Activated T-helper 1 cell treated with anti-CD3 and anti-CD28 coated beads, Interleukin-2, amount 50 U/mL, for 16 hours (primary cell): Measurements from ENCODE around the gene RHOV.
A peak's percentile ranks its signal among the peaks of the same experiment; 100 is the strongest.

Experiments used
- DNase-seq, 2 donors: peaks; one replicate each; pipeline ENCODE4 v3.0.0-alpha.2; 2020; ENCODE audit warnings: low read depth in 1 of 2, low spot score in 1 of 2

The RHOV gene, protein sequence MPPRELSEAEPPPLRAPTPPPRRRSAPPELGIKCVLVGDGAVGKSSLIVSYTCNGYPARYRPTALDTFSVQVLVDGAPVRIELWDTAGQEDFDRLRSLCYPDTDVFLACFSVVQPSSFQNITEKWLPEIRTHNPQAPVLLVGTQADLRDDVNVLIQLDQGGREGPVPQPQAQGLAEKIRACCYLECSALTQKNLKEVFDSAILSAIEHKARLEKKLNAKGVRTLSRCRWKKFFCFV

DNA sequence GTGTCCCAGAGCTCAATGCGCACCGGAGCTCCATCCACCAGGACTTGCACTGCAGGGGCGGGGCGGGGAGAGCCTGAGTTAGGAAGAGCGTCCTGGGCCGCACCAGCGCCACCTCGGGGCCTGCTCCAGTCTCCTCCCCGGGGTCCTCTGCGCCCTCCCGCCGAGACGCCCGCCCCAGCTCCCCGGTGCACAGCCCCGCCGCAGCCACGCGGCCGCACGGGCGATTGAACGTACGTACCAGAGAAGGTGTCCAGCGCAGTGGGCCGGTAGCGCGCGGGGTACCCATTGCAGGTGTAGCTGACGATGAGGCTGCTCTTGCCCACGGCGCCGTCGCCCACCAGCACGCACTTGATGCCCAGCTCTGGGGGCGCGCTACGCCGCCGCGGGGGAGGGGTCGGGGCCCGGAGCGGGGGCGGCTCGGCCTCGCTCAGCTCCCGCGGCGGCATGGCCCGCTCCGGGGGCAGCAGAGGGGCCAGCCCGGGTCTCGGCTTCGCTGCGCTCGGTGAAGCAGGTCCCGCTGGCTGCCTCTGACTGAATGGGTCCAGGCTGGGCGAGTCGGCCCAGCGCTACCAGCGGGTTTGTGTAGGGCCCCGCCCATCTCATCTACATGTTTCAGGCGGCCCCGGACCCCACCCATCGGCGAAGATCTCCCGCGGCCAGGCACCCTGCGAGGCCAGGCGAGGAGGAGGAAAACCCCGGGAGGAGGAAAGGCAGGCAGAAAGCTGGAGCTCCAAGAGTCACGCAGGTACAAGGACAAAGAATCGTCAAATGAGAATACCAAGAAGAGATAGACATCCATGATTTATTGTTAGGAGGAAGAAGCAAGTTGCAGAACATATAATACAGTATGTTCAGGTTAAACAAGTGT lies at the start of gene RHOV:
Gene RHOV, minus strand, starts transcription at position 541 of the 868 bp plus-strand sequence. Its CDS starts 95 bp downstream, at position 446.
- peak; percentile 17 to 34 for DNase-seq

DNA sequence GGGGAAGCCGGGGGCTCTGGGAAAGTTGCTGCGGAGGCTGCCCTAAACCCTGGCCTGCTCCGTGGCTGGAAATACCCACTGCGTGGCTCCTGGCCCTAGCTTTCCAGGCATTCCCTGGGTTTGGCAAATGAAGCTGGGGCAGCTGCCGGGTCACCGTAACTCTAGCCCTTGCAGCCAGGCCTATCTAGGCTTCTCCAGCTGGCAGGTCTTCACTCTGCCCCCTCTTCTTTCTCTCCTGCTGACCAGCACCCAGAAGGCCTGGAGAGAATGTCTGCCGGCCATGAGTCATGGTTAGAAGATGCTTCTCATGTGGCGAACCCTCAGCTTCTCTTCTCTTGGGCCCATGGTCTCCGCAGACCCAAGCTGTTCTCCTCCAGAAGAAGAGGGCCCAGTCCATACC lies 49.5 kb upstream of the RHOV start:
- no peak for DNase-seq

DNA sequence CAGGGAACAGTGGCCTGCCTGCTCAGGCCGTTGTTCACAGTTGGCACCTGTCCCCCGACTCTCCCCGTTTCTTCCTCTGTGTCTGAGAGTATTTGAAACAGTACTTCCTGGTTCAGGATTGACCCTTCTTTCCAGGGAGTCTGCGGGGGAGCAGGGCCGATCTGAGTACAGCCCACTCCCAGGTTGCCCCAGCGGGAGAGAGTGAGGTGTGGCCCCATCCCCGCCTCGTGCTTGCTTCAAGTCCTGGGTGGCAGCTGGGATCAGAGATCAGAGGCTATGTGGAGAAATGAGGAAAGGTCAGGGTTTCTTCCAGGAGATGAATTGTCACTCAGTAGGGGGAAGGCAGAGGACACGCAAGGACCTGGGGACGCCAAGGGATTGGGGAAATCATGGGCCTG lies 48.6 kb upstream of the RHOV start:
- no peak for DNase-seq

DNA sequence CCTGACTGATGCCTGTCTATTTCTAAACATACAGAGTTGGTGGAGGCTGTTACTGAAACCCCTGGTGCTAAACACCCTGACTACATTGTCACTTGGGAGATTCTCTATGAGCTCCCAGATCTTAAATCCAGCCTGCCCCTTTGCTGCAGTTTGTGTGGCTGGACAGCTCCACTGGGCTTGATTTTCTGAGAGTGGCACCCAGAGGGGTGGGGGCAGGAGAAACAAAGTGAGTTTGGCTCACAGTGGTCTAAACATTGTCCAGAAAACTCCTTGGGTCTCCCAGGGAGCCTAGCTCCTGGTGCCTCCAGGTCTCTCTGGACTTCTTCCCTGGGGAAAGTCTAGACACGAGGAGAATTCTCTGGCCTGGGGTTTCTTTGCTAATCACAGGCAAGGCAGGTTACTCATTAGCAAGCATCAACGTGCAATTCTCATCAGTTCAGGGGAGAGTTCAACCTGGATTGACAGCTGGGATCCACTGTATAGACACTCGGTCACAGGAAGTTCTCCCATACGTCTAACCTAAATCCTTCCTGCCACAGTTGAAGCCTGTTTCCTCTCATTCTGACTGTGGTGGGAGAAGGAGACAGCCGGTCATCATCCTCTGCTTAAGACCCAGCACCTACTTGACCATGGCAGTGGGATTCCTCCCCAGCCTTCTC lies 48.0 kb upstream of the RHOV start:
- no peak for DNase-seq

DNA sequence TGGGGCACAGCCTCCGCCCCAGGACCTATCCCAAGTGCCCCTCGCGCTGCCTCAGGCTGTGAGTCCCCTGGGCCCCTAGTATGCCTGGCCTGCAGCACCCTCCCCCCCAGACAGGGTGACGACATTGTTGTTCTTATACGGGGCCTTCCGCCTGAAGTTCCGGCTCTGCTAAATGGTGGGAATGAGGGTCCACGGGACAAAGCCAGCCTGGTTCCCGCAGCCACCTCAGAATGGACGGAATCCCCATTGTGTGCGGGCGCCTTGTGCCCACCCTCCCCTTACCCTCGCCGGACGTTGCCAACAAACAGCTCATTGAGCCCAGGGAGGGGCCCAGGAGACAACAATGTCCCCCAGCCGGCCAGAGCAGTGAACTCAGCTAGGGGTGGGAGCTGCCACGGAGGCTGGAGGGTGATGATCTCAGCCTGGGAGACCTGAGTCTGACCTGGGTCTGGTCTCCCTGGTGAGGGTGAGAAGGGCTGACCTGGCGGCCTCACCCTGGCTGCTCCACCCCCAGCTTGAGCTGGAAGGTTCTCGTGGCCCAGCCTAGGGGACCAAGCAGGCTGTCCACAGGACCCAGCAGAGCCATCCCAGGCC lies 44.9 kb upstream of the RHOV start:
- no peak for DNase-seq

DNA sequence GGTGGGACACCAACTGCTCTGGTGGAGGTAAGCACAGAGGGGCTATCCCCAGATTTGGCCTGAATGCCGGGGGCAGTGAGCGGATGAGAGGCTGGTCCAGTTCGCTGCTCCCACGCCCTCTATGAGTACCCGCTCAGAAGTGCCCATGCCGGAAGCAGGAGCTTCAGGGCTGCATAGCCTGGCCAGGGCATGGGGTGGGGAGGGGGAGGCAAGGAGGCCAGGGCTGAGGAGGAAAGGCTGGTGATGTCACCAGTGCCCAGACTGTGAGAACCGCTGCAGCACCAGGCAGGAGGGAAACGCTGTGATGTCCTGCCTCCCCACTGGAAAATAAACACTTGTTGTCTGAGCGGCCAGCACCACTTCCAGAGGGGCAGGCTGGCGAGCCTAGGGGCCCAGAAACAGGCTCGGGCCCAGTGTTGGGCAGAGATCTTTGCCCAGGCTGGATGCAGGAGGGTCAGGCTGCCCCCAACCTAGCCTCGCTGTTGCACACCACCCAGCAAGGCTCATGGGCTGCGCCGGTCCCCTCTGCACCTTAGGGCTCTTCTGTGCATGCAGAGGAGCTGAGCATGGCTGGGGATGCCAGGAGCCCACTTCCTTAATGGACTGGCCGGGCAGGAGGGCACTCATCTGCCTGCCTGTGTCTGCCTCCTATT lies 44.2 kb upstream of the RHOV start:
- DNase-seq = no peak

DNA sequence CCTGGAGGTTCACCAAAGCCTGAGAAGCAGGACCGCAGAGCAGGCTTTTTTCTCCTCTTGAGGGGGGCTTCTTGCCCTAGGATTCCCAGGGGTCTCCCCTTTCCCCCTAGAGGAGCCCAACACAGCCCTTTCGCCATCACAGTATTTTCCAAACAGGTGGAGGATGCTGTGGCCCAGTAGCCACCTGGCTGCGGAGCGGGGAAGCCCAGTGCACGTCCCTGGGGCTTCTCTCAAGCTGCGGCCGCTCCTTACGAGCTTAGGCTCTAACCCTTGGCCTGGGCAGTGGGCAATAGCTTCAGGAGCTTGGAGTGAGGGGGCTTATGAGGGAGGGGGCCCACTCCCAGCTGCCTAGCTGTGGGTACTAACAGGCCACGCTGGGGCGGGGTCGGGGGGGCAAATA lies 43.6 kb upstream of the RHOV start:
- no peak for DNase-seq

DNA sequence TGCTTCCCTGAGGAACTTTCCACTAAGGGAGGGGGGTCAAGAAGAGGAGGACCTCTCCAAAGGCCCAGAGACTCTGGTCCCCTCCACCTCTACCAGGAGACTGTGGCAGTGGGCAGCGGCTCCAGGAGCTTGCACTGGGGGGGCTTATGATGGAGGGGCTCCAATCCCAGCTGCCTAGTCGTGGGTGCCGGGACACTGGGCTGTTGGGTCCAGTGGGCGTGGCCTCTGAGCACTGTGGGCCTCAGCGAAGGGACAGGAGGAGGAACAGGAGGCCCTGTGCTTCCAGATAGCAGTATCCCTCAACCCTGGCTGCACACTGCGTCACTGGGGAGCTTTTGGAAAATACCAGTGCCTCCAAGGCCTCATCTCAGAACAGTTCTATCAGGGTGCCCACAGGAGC lies 41.6 kb upstream of the RHOV start:
- DNase-seq = no peak

DNA sequence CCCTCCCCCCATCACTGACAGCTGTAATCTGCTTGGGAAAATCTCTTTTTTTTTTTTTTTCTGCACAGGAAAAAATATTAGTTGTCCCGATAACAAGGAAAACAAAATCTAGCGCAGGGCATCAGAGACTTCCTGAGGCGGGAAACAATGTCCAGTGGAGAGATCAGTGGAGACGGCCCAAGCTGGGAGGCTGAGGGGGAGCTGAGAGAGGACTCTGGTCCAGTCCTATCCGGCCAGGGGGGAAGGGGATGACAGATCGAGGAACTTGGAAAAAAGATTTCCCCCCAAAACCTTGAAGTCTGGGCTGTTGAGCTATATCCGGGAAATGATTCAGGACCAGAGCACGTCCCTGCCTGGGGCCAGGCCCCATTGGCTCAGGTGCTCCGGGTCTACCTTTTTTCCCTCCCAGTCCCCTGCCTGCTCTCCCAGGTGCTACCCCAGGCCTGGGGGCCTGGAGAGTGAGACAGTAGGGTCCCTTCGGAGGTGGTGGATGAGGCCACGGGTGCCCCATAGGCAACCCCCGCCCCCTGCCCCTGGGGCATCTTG lies 41.2 kb upstream of the RHOV start:
- no peak for DNase-seq

DNA sequence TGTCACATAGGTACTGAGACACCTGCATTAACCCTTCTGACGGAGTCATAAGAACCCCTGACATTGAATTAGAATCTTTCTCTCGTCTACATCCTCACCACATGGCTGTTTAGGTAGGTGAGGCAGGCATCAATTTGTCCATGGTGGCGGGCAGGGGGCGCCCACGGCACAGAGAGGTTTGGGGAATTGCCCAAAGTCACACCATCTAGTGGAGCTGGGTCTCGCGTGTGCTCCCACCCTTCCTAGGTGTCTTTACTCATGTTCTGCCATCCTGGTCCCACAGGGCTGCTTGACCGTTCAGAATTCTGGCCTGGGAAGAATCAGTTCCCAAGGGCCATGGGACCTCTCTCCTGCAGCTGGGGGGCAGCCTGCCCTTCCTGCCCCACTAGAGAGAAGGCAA lies 40.5 kb upstream of the RHOV start:
- DNase-seq = no peak

DNA sequence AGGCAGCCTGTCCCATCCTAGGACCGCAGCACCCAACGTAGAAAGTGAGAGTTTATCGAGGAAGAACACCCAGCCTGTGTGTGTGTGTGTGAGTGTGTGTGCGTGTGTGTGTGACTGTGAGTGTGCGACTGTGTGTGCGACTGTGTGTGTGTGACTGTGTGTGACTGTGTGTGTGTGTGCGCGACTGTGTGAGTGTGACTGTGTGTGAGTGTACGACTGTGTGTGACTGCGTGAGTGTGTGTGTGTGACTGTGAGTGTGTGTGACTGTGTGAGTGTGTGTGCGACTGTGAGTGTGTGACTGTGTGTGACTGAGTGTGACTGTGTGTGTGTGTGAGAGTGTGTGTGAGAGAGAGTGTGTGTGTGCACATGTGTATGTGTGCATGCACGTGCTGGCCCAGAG lies 40.0 kb upstream of the RHOV start:
- DNase-seq = no peak

DNA sequence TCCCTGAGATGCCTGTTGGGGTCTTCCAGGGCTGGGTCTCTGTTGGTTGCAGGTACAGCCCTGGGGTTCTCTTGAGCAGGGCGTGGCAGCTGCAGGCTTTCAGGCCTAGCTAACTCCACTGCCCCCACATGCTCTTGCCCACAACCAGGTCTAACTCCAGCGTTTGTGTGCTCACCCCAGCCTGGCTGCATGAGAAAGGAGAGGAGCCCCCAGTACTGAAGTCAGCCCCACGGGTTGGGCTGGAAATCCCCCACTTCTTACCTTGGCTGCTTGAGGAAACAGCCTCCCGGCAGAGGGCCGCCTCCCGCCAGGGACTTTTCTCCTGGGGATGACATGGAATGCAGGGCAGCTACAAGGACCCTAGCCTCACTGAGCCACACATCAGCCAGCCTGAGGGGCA lies 38.4 kb upstream of the RHOV start:
- DNase-seq = no peak

DNA sequence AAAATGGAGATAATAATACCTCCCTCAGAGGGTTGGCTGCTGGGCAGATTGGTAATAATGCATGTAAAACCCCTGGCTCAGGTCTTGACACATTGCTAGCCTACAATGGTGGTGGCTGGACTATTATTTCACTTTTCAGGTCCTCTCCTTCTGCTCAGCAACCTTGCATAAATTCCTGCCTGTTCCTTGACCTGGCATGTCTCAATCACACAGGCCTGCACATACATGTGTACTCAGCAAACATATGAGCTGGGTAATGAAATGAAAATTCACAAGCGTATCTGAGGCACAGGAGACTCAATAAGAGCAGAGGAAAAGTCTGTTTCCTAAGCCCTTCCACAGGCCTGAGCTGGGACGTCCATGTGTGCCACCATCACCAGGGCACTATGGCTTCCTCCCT lies 37.7 kb upstream of the RHOV start:
- no peak for DNase-seq

DNA sequence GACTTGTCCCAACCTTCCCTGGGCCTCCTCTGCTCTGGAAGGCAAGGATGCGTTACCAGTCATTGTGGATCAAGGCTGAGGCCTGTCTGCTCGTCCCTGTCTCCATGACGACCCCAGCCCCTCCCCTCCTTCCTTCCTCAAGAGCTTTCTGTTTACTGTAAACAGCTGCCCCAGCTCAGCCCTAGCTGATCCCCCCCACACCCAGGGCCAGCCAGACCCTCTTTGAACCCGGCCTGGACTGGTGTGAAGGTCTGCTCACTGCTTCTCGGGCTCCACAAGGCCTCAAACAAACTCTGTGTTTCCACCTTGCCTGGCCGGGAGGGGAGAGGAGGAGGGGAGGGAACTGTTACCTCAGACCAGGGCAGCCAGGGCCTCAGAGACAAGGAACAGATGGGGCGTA lies 37.1 kb upstream of the RHOV start:
- DNase-seq = no peak

DNA sequence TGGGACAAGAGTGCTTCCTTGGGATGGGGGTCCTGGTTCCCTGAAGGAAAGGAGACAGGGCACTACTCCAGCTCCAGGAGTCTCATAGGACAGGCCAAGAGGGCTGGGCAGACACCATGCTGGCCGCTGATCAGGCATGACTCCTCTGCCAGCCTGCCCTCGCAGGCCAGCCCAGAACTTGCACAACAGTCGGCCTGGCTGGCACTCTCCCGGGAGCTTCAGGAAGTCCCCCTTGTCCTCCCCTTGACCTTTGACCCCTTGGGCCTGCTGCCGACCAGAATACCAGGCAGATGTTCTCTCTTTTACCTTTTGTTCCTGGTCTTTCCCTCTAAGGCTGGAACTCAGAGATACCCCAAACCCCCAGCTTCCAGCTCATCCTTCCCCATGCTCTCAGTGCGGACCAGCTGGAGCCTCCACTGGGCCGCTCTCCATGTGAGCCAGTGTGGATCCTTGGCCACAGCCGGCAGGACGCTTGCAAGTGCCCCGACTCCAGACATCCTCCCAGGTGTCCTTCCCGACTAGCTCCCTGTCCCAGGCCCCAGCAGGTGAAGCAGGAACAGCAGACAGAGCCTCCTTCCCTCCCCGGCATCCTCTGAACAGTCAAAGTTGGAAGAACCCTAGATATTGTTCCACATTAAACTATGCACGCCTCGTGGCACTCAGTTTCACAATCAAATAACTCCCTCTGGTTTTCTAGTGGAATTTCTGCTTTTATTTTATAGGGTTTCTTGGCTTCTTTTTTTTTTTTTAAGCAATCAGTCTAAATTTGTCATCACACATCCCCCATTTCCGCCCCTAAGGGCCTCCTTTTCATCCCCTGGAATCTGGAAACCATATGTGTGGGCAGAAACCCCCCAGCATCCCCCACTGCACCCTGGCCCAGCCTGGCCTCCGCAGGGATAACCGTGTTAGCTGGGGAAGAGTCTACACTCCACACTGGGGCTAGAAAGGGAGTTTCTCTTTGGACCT lies 35.9 kb upstream of the RHOV start:
- DNase-seq = no peak

DNA sequence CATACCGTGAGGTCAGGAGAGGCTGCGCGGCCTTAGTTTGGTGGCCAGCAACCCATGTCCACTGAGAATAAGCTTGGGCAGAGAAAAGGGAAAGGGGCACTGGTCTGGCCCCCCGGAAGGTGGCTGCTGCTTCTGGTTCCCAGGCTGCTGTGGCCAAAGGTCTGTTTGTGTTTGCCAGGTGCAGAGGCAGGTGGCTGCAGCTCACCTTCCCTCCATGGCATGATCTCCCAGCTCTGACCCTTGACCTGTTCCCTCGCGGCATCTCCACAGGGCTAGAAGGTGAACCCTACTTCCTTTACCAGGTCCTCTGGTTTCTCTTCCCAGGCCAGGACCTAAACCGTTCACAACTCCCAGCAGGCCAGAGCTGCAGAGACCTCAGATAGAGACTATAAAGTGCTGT lies 34.1 kb upstream of the RHOV start:
- no peak for DNase-seq

DNA sequence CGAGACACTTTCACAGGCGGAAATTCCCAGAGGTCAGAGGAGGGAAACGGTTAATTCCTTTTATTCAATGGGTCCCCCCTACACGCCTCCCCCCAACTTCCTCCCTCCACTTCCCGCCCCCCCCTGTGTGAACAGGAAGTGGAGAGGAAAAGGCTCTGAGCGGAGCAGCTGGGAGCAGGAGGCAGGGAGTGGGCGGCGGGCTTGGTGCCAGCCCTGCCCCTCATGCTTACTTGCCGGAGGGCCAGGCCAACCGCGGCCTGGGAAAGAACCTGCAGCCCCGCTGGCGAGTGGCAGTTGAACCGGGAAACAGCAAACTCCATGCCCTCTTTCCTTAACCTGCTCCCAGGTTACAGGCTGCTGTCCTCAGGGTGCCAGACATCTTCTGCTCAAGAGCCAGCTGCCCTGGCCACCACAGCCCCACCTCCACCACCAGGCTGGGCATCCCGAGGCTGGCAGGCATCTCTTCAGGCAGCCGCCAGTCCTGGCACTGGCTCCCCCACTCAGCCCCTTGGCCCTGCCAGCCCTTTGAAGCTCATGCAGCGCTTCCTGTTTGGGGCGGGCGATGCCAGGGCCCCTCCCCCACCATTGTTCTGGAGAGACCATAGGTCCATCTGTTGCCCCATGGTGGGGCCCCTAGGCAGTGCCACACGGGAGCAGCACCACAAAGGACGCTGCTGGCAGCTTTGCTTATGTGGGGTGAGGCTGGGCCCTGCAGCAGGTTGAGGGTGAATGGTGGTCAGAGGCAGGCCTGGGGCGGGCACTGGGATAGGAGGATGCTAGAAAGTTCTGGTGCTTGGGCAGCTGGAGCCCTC lies 33.2 kb upstream of the RHOV start:
- DNase-seq = peak; percentile 30 to 35

DNA sequence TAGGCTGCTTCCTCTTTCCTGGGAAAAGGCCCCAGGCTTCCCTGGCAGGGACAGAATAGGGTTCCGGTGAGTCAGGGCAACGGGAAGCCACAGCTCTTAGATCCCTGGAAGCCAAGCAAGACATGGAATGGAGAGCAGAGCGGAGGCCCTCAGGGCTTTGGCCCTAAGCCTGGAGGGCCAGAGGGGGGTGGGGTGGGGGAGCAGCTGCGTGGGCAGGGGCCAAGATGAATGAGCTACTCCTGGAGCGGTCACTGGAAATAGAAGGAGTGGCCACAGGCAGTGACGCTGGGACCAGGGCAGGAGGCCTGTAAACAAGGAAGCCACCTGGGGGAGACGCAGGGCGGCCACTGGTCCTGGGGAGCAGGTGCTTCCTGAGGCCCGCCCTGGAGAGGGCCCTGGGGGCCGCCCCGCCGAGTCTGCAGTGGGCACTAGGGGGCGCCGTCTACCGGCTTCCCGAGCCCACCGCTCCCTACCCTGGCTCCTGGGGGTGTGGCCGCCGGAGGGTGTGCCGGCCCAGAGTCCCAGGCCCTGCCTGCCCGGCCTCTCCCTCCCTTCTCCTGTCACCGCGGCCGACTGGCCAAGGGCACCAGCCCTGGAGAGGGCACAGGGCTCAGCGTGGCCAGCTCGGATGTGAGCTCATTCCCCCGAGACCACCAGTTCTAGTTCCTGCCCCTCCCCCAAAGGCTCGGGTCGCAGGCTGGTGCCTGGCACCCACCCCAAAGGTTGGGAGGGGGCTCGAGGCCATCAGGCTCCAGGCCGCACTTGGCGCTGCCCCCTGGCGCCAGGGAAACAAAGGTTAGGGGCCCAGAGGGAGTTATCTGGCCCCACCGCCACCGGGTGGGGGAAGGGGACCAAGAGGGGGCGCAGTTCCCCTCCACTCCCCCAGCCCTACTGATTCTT lies 32.3 kb upstream of the RHOV start:
- peak; percentile 53 to 63 for DNase-seq
